HG02759 (cell line): Measurements from ENCODE around the gene UCMA.
"Not testable (repeated sequence)": the region's sequence is repeated elsewhere in the genome, so short reads cannot be mapped to it uniquely, and the experiment has no call there.

Experiments used
- ATAC-seq: cut with Tn5 transposase; IDR thresholded peaks from one replicate; pipeline ENCODE4 v1.9.1; 2021; ENCODE audit warnings: mild to moderate bottlenecking, moderate library complexity; ENCODE audit not compliant: unreplicated experiment

The UCMA gene

GRCh38 chr10:13234736-13235135, 562 bp upstream of the UCMA start:
- not testable (repeated sequence) for ATAC-seq

GRCh38 chr10:13233358-13233757, 816 bp downstream of the UCMA start:
- no peak for ATAC-seq

GRCh38 chr10:13231808-13232207, 2.4 kb downstream of the UCMA start:
- ATAC-seq, result no peak

GRCh38 chr10:13231190-13231589, 3.0 kb downstream of the UCMA start:
- ATAC-seq, result no peak

- no peak for ATAC-seq
Measured at GRCh38 chr10:13227031-13227430, 7.1 kb downstream of the UCMA start.

- ATAC-seq, result no peak
Measured at GRCh38 chr10:13225601-13226000, 8.6 kb downstream of the UCMA start.

GRCh38 chr10:13224210-13224995, 9.8 kb downstream of the UCMA start:
- no peak for ATAC-seq

- ATAC-seq, result no peak
Measured at GRCh38 chr10:13223241-13223640, 10.9 kb downstream of the UCMA start.

- ATAC-seq, result no peak
Measured at GRCh38 chr10:13222566-13222965, 11.6 kb downstream of the UCMA start.

- ATAC-seq, result no peak
Measured at GRCh38 chr10:13222151-13222550, 12.0 kb downstream of the UCMA start.

GRCh38 chr10:13221572-13221971, 12.6 kb downstream of the UCMA start:
- ATAC-seq, result no peak

- peak; percentile 39 for ATAC-seq
Measured at GRCh38 chr10:13219685-13220670, 14.2 kb downstream of the UCMA start.

GRCh38 chr10:13218878-13219277, 15.3 kb downstream of the UCMA start:
- ATAC-seq, result no peak

- no peak for ATAC-seq
Measured at GRCh38 chr10:13213163-13213562, 21.0 kb downstream of the UCMA start.

GRCh38 chr10:13206546-13207443, 27.4 kb downstream of the UCMA start:
- ATAC-seq, result no peak

GRCh38 chr10:13206091-13206490, 28.1 kb downstream of the UCMA start:
- no peak for ATAC-seq

- no peak for ATAC-seq
Measured at GRCh38 chr10:13201132-13201531, 33.0 kb downstream of the UCMA start.

- ATAC-seq, result no peak
Measured at GRCh38 chr10:13195016-13195415, 39.2 kb downstream of the UCMA start.

- no peak for ATAC-seq
Measured at GRCh38 chr10:13193637-13194036, 40.5 kb downstream of the UCMA start.

- no peak for ATAC-seq
Measured at GRCh38 chr10:13191362-13191761, 42.8 kb downstream of the UCMA start.

- no peak for ATAC-seq
Measured at GRCh38 chr10:13190816-13191215, 43.4 kb downstream of the UCMA start.
